H1 (cell line): Measurements from ENCODE around the gene C1QA. TPM values are rescaled to one million over a fixed set of nuclear protein-coding genes. Genes with fewer than 3 reads are reported as not detected.

ENCODE experiments used
- CTCF ChIA-PET: fragments of 300-600 bp; sonication (Branson Sonifier 250); formaldehyde crosslinking; loops from one replicate; lab custom pipeline; 2021; ENCODE audit not compliant: partially characterized antibody; lab: Charles Lee
- POLR2A ChIA-PET: fragments of 300-600 bp; sonication (Branson Sonifier 250); formaldehyde crosslinking; loops from one replicate; lab custom pipeline; 2021; ENCODE audit warnings: inconsistent platforms; ENCODE audit not compliant: partially characterized antibody; lab: Charles Lee
- DNase-seq, 2 experiments: peaks; one replicate each; pipeline versions ENCODE4 v3.0.0 to v3.0.0-alpha.2; 2010 to 2022; ENCODE audit warnings: low spot score in 2 of 2, low read depth in 1 of 2, mixed read lengths in 1 of 2
- FAIRE-seq: peaks from 2 replicates; lab custom pipeline; 2011; peaks lifted over from hg19 to GRCh38; lab: Jason Lieb, UNC
- H2AFZ ChIP-seq: 2 replicates; pipeline ENCODE4 v1.8.1; 2012; ENCODE audit warnings: low read length, inconsistent platforms
- H2AK5ac ChIP-seq: 2 replicates; pipeline ENCODE4 v1.6.1; 2013; ENCODE audit warnings: low read depth, low read length
- H2BK120ac ChIP-seq: replicated peaks from 2 replicates; pipeline ENCODE3; 2013; ENCODE audit warnings: low read depth, low read length, inconsistent platforms
- H2BK12ac ChIP-seq: 2 replicates; pipeline ENCODE4 v1.6.1; 2013; ENCODE audit warnings: low read depth, low read length
- H2BK15ac ChIP-seq: 2 replicates; pipeline ENCODE4 v1.6.1; 2013; ENCODE audit warnings: low read length
- H2BK20ac ChIP-seq: 2 replicates; pipeline ENCODE4 v1.6.1; 2013; ENCODE audit warnings: low read length
- H2BK5ac ChIP-seq: 2 replicates; pipeline ENCODE4 v1.6.1; 2013; ENCODE audit warnings: low read depth, low read length
- H3K14ac ChIP-seq: 2 replicates; pipeline ENCODE4 v1.6.1; 2013; ENCODE audit warnings: inconsistent platforms; ENCODE audit not compliant: insufficient read length
- H3K18ac ChIP-seq: 2 replicates; pipeline ENCODE4 v1.6.1; 2013; ENCODE audit warnings: low read length; ENCODE audit errors: extremely low read depth
- H3K23ac ChIP-seq: 2 replicates; pipeline ENCODE4 v1.6.1; 2013; ENCODE audit warnings: inconsistent platforms; ENCODE audit not compliant: insufficient read length
- H3K23me2 ChIP-seq: 2 replicates; pipeline ENCODE4 v1.6.1; 2013; ENCODE audit warnings: low read depth, low read length
- H3K27ac ChIP-seq: 2 replicates; pipeline ENCODE4 v1.6.1; 2011; ENCODE audit warnings: low read depth, low read length, inconsistent platforms
- H3K27me3 ChIP-seq, 4 experiments: replicated peaks in 1 of 4; 1 replicate in 1 of 4; 2 replicates in 3 of 4; pipeline versions ENCODE4 v1.6.1 to v1.8.1; 2011 to 2013; ENCODE audit warnings: low read length in 3 of 4, mild to moderate bottlenecking in 3 of 4, inconsistent platforms in 2 of 4, mixed read lengths in 2 of 4, moderate library complexity in 1 of 4; ENCODE audit not compliant: control insufficient read depth in 3 of 4, insufficient read depth in 3 of 4; ENCODE audit errors: extremely low read depth in 1 of 4
- H3K36me3 ChIP-seq, 4 experiments: 2 replicates each; pipeline versions ENCODE4 v1.6.1 to v1.8.1; 2011 to 2013; ENCODE audit warnings: mild to moderate bottlenecking in 4 of 4, low read length in 3 of 4, moderate library complexity in 2 of 4, control low read depth in 1 of 4, inconsistent platforms in 1 of 4; ENCODE audit not compliant: insufficient read depth in 4 of 4, control insufficient read depth in 2 of 4
- H3K4ac ChIP-seq: replicated peaks from 2 replicates; pipeline ENCODE3; 2013; ENCODE audit warnings: low read length, low read depth, mixed read lengths, inconsistent platforms; ENCODE audit not compliant: insufficient read length
- H3K4me1 ChIP-seq, 4 experiments: replicated peaks in 1 of 4; 1 replicate in 1 of 4; 2 replicates in 3 of 4; pipeline versions ENCODE4 v1.6.1 to v1.8.1; 2011 to 2013; ENCODE audit warnings: low read length in 3 of 4, inconsistent platforms in 2 of 4, mixed read lengths in 1 of 4; ENCODE audit not compliant: insufficient read depth in 4 of 4, control insufficient read depth in 3 of 4
- H3K4me2 ChIP-seq, 2 experiments: 2 replicates each; pipeline versions ENCODE4 v1.6.1 to v1.8.1; 2011 to 2013; ENCODE audit warnings: low read depth in 2 of 2, low read length in 2 of 2, control low read depth in 1 of 2, inconsistent platforms in 1 of 2, mild to moderate bottlenecking in 1 of 2; ENCODE audit not compliant: insufficient read depth in 1 of 2
- H3K4me3 ChIP-seq, 4 experiments: fragments of 200-600, 300-600 bp in 1 of 4; sonication (generic), shearing (Covaris generic), sonication (Bioruptor Twin) in 1 of 4; 2 replicates each; pipeline versions ENCODE4 v1.5.1 to v1.8.1; 2011 to 2016; ENCODE audit warnings: low read length in 4 of 4, low read depth in 3 of 4, control low read depth in 2 of 4, inconsistent platforms in 2 of 4, mild to moderate bottlenecking in 2 of 4, mixed read lengths in 1 of 4, moderate library complexity in 1 of 4; ENCODE audit not compliant: insufficient read depth in 2 of 4; ENCODE audit errors: extremely low read depth in 1 of 4
- H3K56ac ChIP-seq: replicated peaks from 2 replicates; pipeline ENCODE3; 2013; ENCODE audit warnings: low read depth, mild to moderate bottlenecking, mixed read lengths, low read length, inconsistent platforms; ENCODE audit not compliant: insufficient read length
- H3K79me1 ChIP-seq: 2 replicates; pipeline ENCODE4 v1.6.1; 2013; ENCODE audit warnings: low read depth, low read length, control low read depth
- H3K79me2 ChIP-seq, 2 experiments: 2 replicates each; pipeline versions ENCODE4 v1.6.1 to v1.8.1; 2012 to 2013; ENCODE audit warnings: low read length in 2 of 2, mild to moderate bottlenecking in 2 of 2, inconsistent platforms in 1 of 2; ENCODE audit not compliant: insufficient read depth in 2 of 2, control insufficient read depth in 1 of 2
- H3K9ac ChIP-seq, 4 experiments: replicated peaks in 1 of 4; 1 replicate in 1 of 4; 2 replicates in 3 of 4; pipeline versions ENCODE4 v1.6.1 to v1.8.1; 2011 to 2013; ENCODE audit warnings: low read depth in 3 of 4, low read length in 3 of 4, control low read depth in 2 of 4, mild to moderate bottlenecking in 2 of 4, moderate library complexity in 2 of 4, inconsistent platforms in 1 of 4; ENCODE audit errors: extremely low read depth in 1 of 4
- H3K9me3 ChIP-seq, 2 experiments: 2 replicates each; pipeline versions ENCODE4 v1.6.1 to v1.8.1; 2012 to 2013; ENCODE audit warnings: mild to moderate bottlenecking in 2 of 2, moderate library complexity in 2 of 2, control low read depth in 1 of 2, inconsistent platforms in 1 of 2, low read depth in 1 of 2, low read length in 1 of 2, mixed read lengths in 1 of 2; ENCODE audit not compliant: insufficient read depth in 2 of 2
- H4K20me1 ChIP-seq, 2 experiments: replicated peaks in 1 of 2; 2 replicates each; pipeline versions ENCODE3 to v1.8.1; 2011 to 2013; ENCODE audit warnings: inconsistent platforms in 2 of 2, low read length in 2 of 2, mild to moderate bottlenecking in 1 of 2; ENCODE audit not compliant: insufficient read depth in 2 of 2, control insufficient read depth in 1 of 2
- H4K5ac ChIP-seq: 2 replicates; pipeline ENCODE4 v1.6.1; 2013; ENCODE audit warnings: low read length, low read depth, mixed read lengths, inconsistent platforms; ENCODE audit not compliant: insufficient read length
- H4K8ac ChIP-seq: 2 replicates; pipeline ENCODE4 v1.8.0; 2013; ENCODE audit warnings: mild to moderate bottlenecking, moderate library complexity, low read length, inconsistent platforms; ENCODE audit not compliant: insufficient read depth; ENCODE audit errors: extremely low read depth
- H4K91ac ChIP-seq: replicated peaks from 2 replicates; pipeline ENCODE3; 2013; ENCODE audit warnings: low read length, mixed read lengths, inconsistent platforms; ENCODE audit not compliant: insufficient read length
- ATF3 ChIP-seq: IDR thresholded peaks from 2 replicates; pipeline ENCODE4 v1.6.1; 2011; ENCODE audit warnings: low read depth, mild to moderate bottlenecking, low read length; ENCODE audit not compliant: insufficient read depth
- BACH1 ChIP-seq: IDR thresholded peaks from 2 replicates; pipeline ENCODE4 v1.6.1; 2012; ENCODE audit warnings: low read length, improper control_type of control experiment
- CBX5 ChIP-seq: fragments of 300-800, 300-1000 bp; sonication (generic); IDR thresholded peaks from 2 replicates; pipeline ENCODE4 v1.7.1; 2016; ENCODE audit warnings: antibody characterized with exemption, low read length, low read depth
- CBX8 ChIP-seq: fragments of 300-800, 300-1000 bp; sonication (generic); IDR thresholded peaks from 2 replicates; pipeline ENCODE4 v1.7.1; 2016; ENCODE audit warnings: low read depth, low read length, borderline replicate concordance
- CHD1 ChIP-seq: IDR thresholded peaks from 2 replicates; pipeline ENCODE4 v1.6.1; 2012; ENCODE audit warnings: low read depth, low read length, improper control_type of control experiment
- EGR1 ChIP-seq: IDR thresholded peaks from 2 replicates; pipeline ENCODE4 v1.6.1; 2011; ENCODE audit warnings: low read depth, low read length, borderline replicate concordance
- GTF2F1 ChIP-seq: IDR thresholded peaks from 2 replicates; pipeline ENCODE4 v1.6.1; 2012; ENCODE audit warnings: low read depth, low read length, improper control_type of control experiment, borderline replicate concordance
- HDAC2 ChIP-seq, 2 experiments: fragments of 300-600 bp in 1 of 2; sonication (generic) in 1 of 2; IDR thresholded peaks; 2 replicates each; pipeline ENCODE4 v1.6.1; 2011 to 2012; ENCODE audit warnings: low read depth in 2 of 2, low read length in 2 of 2, mild to moderate bottlenecking in 2 of 2, moderate library complexity in 2 of 2, borderline replicate concordance in 1 of 2, inconsistent platforms in 1 of 2
- KDM4A ChIP-seq: IDR thresholded peaks from one replicate; pipeline ENCODE4 v1.7.1; 2012; ENCODE audit warnings: low read depth, mild to moderate bottlenecking, moderate library complexity, low read length, inconsistent platforms; ENCODE audit not compliant: severe bottlenecking
- RBBP5 ChIP-seq: IDR thresholded peaks from 2 replicates; pipeline ENCODE4 v1.7.1; 2012; ENCODE audit warnings: low read depth, mild to moderate bottlenecking, inconsistent platforms, low read length, moderate library complexity, borderline replicate concordance
- SIX5 ChIP-seq: IDR thresholded peaks from 2 replicates; pipeline ENCODE4 v1.6.1; 2011; ENCODE audit warnings: mild to moderate bottlenecking, low read depth, low read length
- TAF1 ChIP-seq: IDR thresholded peaks from 2 replicates; pipeline ENCODE4 v1.6.1; 2011; ENCODE audit warnings: mild to moderate bottlenecking, low read depth, low read length
- TBP ChIP-seq: IDR thresholded peaks from 2 replicates; pipeline ENCODE4 v1.6.1; 2011; ENCODE audit warnings: low read depth, low read length, improper control_type of control experiment
- TEAD4 ChIP-seq: IDR thresholded peaks from 2 replicates; pipeline ENCODE4 v1.6.1; 2012; ENCODE audit warnings: low read depth, low read length, inconsistent platforms, mixed read lengths
- WGBS, 2 experiments: shearing (Covaris generic) in 1 of 2; methylation state at CpG; one replicate each; pipeline versions ENCODE4 v1.1.6 to v1.1.7; 2013 to 2015; ENCODE audit warnings: low lambda C conversion rate in 2 of 2, mixed read lengths in 2 of 2, inconsistent platforms in 1 of 2, low coverage in 1 of 2, missing lambda C conversion rate in 1 of 2; ENCODE audit not compliant: insufficient replicate concordance in 2 of 2, insufficient coverage in 1 of 2, insufficient read length in 1 of 2; ENCODE audit errors: extremely low coverage in 1 of 2, missing lambda C conversion rate in 1 of 2; 5-methylcytosine and 5-hydroxymethylcytosine counted together
- polyA plus RNA-seq, 7 experiments: library from polyadenylated mRNA; depleted of rRNA in 3 of 7; stranded (reverse) in 5 of 7; unstranded in 2 of 7; fragments of >200 nt in 5 of 7; fragments of 200-250 nt in 2 of 7; gene quantifications; 1 replicate in 5 of 7; 2 replicates in 1 of 7; 4 replicates in 1 of 7; pipeline versions ENCODE4 v1.2.1 to v1.2.3, GENCODE V29; 2011 to 2013; ENCODE audit warnings: missing spikeins in 2 of 7, mixed read lengths in 2 of 7
- total RNA-seq: library from RNA; stranded (reverse); fragmentation: NEBNext Ultra II Directional; extraction: Animal tissue kit (Norgen Biotek cat#: 25700); gene quantifications from 2 replicates; pipeline ENCODE4 v1.2.1, GENCODE V29; 2021

The C1QA gene
- total and polyA plus RNA-seq, 2 of the 8 experiments (the other 6 are each of a cell fraction or from before 2014, with no cell fraction given) = not detected

GRCh38 chr1:22611530-22611947, 24.9 kb upstream of the C1QA start:
- Histone ChIP-seq H3K4me3 (no peak overlapping the region), H2BK120ac (no peak overlapping the region), H3K9ac (no peak overlapping the region), H3K4me1 (peaks cover 0 to 6% (median 3%) of the 10 kb centered on the region in 4 experiments; a peak in 6 of 7 replicates), H4K20me1 (peaks cover 0 to 8% of the 10 kb centered on the region in 2 experiments), H2BK20ac (no peak overlapping the region), H2AFZ (no peak overlapping the region), H3K14ac (no peak overlapping the region), H3K4ac (no peak overlapping the region), H3K23me2 (no peaks in the 10 kb centered on the region; the same call in 1 of the 2 replicates), H2BK15ac (no peak overlapping the region), H3K9me3 (no peaks in the 10 kb centered on the region), H4K91ac (no peak overlapping the region), H3K23ac (no peak overlapping the region), H2AK5ac (no peak overlapping the region), H3K4me2 (no peak overlapping the region), H3K27ac (no peak overlapping the region), H3K18ac (no peak overlapping the region), H2BK12ac (no peak overlapping the region), H3K79me2 (no peaks in the 10 kb centered on the region), H3K79me1 (no peaks in the 10 kb centered on the region), H2BK5ac (no peak overlapping the region), H3K27me3 (no peaks in the 10 kb centered on the region; a peak in 2 of 7 replicates), H4K5ac (no peak overlapping the region), H4K8ac (no peak overlapping the region), H3K56ac (no peak overlapping the region), H3K36me3 (no peaks in the 10 kb centered on the region)
- 37% methylated on average over 7 of the region's 7 CpGs; no CpG with 5 or more reads in 1 of the 2 experiments for WGBS, 2 experiments
- peak; percentile 54 to 92 for DNase-seq
- FAIRE-seq = peak; percentile 66
- ChIA-PET POLR2A (interaction anchor here (1.3 to 1.8 kb wide), 3 partner anchors 11 to 28 kb away, joined by 3 to 7 read pairs (median 3); no protein-coding TSS in a partner anchor), CTCF (interaction anchor here (0.9 to 2.4 kb wide), 9 partner anchors 11 to 480 kb away, joined by 3 to 13 read pairs (median 4); no protein-coding TSS in a partner anchor)
- TF ChIP-seq GTF2F1 (no peak), RBBP5 (no peak), CHD1 (no peak), CBX8 (no peak), CBX5 (no peak), SIX5 (no peak), KDM4A (no peak), TEAD4 (0 out of 2 replicates have a peak, but pooled peaks have one; percentile 15), TAF1 (no peak), BACH1 (no peak), HDAC2 (IDR thresholded peaks at IDR 0.05; ENCODE audit: borderline replicate concordance in 1 of 2, low read depth in 2 of 2, low read length in 2 of 2) (no peak; a peak in 1 of 4 replicates), EGR1 (no peak), ATF3 (no peak), TBP (no peak)
